ENCODE measurements around the gene ARSB. TPM values are rescaled to one million over a fixed set of nuclear protein-coding genes. Genes with fewer than 3 reads are reported as not detected.

The ARSB gene
- polyA plus RNA-seq, 1 of the 3 experiments (the other 2 are of a cell fraction) = 12.5 TPM

GRCh38 chr5:78925129-78925876 lies 59.8 kb downstream of the ARSB start (continued):
- no peak for TF ChIP-seq REST (IDR thresholded peaks at IDR 0.05; ENCODE audit: low read depth, low read length)
- TF ChIP-seq FOXM1 (IDR thresholded peaks at IDR 0.05; ENCODE audit: low read depth) = no peak

- no peak overlapping the region for H3K9ac ChIP-seq
- H3K4me3 ChIP-seq (ENCODE audit: low read depth in 2 of 2, low read length in 1 of 2) = no peak overlapping the region
- no peak overlapping the region for H3K4me2 ChIP-seq
- no peaks in the 10 kb centered on the region for H3K27me3 ChIP-seq (ENCODE audit: insufficient read depth)
- CTCF ChIA-PET = interaction anchor here (0.7 to 1.8 kb wide), 4 partner anchors 35 to 386 kb away, joined by 3 to 5 read pairs (median 4); no protein-coding TSS in a partner anchor
- no peaks in the 10 kb centered on the region for H4K20me1 ChIP-seq (ENCODE audit: insufficient read depth)
- peaks cover 8 to 11% of the 10 kb centered on the region in 2 experiments; a peak in 2 of 4 replicates for H3K4me1 ChIP-seq (ENCODE audit: control insufficient read depth in 1 of 2, insufficient read depth in 2 of 2, low read depth in 1 of 2, low read length in 1 of 2)
- POLR2A ChIA-PET = no interaction called here
- 94% methylated on average over 1 of the region's 1 CpG for WGBS (ENCODE audit: low lambda C conversion rate)
- H3F3A ChIP-seq (replicated peaks; ENCODE audit: insufficient read depth) = peaks cover 7% of the 10 kb centered on the region
- no peaks in the 10 kb centered on the region for H3K9me3 ChIP-seq
- no peaks in the 10 kb centered on the region for H3K79me2 ChIP-seq (ENCODE audit: insufficient read depth)
- TF ChIP-seq ELF1 (IDR thresholded peaks at IDR 0.05) (no peak), MEF2A (IDR thresholded peaks at IDR 0.05; ENCODE audit: borderline replicate concordance, low read depth) (no peak), RFX5 (IDR thresholded peaks at IDR 0.05; ENCODE audit: low read length) (no peak), JUND (IDR thresholded peaks at IDR 0.05) (no peak), FOXJ3 (CRISPR knock-in tag; IDR thresholded peaks at IDR 0.05) (no peak), NFIC (IDR thresholded peaks at IDR 0.05; ENCODE audit: borderline replicate concordance) (no peak), YY1 (IDR thresholded peaks at IDR 0.05; ENCODE audit: low read depth) (no peak), FOSL2 (IDR thresholded peaks at IDR 0.05; ENCODE audit: borderline replicate concordance, low read depth) (no peak), EP300 (IDR thresholded peaks at IDR 0.05; ENCODE audit: borderline replicate concordance in 1 of 2, low read depth in 1 of 2, low read length in 1 of 2) (no peak), REST (IDR thresholded peaks at IDR 0.05; ENCODE audit: low read depth, low read length) (no peak), RXRA (IDR thresholded peaks at IDR 0.05; ENCODE audit: borderline replicate concordance, low read depth) (no peak), RCOR1 (IDR thresholded peaks at IDR 0.05; ENCODE audit: low read length) (no peak)
- TF ChIP-seq, protein P1, sequence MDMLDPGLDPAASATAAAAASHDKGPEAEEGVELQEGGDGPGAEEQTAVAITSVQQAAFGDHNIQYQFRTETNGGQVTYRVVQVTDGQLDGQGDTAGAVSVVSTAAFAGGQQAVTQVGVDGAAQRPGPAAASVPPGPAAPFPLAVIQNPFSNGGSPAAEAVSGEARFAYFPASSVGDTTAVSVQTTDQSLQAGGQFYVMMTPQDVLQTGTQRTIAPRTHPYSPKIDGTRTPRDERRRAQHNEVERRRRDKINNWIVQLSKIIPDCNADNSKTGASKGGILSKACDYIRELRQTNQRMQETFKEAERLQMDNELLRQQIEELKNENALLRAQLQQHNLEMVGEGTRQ (IDR thresholded peaks at IDR 0.05; ENCODE audit: borderline replicate concordance, low read depth, low read length) = no peak
- TF ChIP-seq, protein P2, sequence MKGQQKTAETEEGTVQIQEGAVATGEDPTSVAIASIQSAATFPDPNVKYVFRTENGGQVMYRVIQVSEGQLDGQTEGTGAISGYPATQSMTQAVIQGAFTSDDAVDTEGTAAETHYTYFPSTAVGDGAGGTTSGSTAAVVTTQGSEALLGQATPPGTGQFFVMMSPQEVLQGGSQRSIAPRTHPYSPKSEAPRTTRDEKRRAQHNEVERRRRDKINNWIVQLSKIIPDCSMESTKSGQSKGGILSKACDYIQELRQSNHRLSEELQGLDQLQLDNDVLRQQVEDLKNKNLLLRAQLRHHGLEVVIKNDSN (IDR thresholded peaks at IDR 0.05; ENCODE audit: borderline replicate concordance, low read depth) = no peak
- H3K9me2 ChIP-seq = no peaks in the 10 kb centered on the region
- no peaks in the 10 kb centered on the region for H3K36me3 ChIP-seq (replicated peaks in 1 of 2; ENCODE audit: control insufficient read depth in 1 of 2, insufficient read depth in 2 of 2, low read length in 1 of 2)
- DNase-seq = no peak
- H2AFZ ChIP-seq (ENCODE audit: low read depth) = no peak overlapping the region
- H3K27ac ChIP-seq (ENCODE audit: low read depth in 2 of 2, low read length in 1 of 2) = no peak overlapping the region
Observed at GRCh38 chr5:78923622-78923970, 61.5 kb downstream of the ARSB start.

Data from SK-N-SH (cell line).